HK-2 (cell line): ENCODE measurements around the gene NXN.
A peak's percentile ranks its signal among the peaks of the same experiment; 100 is the strongest.
"Not testable (repeated sequence)": the region's sequence is repeated elsewhere in the genome, so short reads cannot be mapped to it uniquely, and the experiment has no call there.

Experiments
- DNase-seq: peaks from one replicate; pipeline ENCODE4 v3.0.0-alpha.2; 2018; ENCODE audit not compliant: unreplicated experiment

Gene NXN

DNA sequence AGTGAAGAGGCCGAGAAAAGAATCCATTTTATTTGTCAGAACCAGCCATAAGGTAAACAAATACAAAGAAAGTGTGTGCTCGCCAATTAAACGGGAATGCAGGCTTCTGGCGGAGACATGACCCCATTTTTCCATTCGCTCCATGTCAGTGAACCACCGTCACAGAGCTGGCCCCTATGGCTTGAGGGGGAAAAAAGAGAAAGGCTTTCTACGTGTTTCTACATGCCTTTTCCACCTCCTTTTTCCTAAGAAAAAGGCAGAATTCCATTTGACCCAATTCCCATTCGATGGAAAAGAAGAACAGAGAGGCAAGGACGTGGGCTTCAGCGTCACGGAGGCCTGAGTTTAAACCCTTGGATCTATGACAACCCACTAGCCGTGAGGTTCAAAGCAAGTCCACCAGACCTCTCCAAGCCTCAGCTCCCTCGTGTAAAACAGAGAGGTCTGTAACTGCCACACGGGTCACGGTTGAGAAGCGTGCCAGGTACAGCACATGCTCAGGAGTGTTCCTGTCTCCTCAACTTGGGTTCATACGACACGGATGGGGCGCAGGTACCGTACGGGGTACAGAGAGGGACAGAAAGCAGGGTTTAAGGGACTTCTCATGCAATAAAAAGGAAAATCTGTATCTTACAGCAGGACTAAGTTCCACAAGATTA lies 91.9 kb downstream of the NXN start:
- DNase-seq, result no peak

DNA sequence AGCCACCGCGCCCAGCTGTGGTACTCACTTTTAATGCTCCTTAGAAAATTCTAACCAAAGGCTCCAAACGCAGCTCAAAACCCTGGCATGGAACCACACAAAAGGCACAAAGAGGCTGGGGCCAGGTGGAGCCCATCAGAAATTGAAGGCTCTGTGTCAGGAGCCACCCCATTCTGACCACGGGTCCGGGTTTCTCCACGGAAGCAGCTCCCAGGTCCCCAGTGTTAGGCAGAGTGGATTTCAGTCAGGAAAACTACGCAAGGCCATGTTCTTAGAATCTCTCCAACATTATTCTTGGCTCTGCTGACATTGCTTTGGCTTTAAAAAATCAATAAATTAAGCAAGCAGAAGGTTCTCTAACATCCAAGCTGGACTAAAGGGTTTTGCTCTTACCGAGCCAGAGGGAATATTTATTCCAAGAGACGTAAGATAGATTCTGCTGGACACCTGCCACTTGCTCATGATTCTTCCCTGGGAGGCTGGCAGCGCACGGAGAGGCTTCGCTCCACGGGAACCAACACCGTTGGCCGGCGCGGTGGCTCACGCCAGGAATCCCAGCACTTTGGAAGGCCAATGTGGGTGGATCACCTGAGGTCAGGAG lies 93.5 kb downstream of the NXN start:
- DNase-seq, result no peak

DNA sequence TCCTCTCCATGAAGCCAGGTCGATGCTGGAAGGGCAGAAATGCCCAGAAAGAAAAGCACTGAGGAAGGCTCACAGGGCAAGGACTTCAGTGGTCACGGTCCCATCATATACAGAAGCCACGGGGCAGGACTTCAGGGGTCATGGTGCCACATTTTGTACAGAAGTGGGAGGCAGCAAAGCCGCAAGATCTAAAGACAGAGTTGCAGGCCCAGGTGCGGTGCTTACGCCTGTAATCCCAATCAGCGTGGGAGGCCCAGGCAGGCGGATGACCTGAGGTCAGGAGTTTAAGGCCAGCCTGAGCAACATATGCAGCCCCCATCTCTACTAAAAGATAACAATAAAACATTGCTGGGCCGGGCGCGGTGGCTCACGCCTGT lies 96.0 kb downstream of the NXN start:
- DNase-seq, result no peak

DNA sequence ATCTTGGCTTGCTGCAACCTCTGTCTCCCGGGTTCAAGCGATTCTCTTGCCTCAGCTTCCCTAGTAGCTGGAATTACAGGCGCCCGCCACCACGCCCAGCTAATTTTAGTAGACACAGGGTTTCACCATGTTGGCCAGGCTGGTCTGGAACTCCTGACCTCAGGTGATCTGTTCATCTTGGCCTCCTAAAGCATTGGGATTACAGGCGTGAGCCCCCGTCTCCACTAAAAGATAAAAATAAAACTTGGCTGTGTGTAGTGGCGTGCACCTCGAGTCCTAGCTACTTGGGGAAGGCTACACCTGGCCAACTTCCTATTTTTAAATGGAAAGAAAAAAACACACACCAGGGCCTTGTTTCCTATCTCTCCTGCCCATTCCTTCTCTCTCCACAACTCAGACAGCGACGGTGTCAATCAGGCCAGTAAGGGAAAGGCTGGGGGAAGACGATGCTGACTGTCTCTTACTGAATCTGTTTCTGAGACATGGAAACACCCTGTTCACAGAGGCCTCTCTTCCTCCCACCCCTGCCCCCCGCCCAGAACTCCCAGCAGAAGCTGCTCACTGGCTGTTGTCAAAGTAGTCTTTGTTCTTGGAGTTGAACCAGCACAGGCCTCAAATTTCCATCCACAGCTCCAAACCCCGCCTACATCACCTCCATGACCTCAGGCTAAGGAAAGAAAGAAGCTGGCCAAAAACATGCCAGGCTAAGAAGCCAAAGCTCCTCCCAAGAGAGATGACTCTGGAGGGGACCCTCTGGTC lies 96.6 kb downstream of the NXN start:
- DNase-seq, result no peak

DNA sequence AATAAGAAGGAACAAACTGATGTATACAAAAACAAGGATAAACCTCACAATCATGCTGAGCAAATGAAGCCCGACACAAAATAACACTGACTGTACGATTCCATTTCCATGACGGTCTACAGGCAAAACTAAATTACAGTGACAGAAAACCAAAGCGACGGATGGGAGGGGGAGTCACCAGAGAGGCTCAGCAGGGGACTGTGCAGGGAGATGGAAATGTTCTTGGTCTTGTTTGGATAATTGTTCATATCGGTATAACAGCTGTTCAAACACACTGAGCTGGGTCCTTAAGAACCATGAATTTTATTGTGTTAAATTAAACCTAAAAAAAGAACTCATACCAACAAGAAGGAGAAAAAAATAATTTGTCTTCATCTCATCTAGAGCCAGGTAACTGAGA lies 97.8 kb downstream of the NXN start:
- no peak for DNase-seq

DNA sequence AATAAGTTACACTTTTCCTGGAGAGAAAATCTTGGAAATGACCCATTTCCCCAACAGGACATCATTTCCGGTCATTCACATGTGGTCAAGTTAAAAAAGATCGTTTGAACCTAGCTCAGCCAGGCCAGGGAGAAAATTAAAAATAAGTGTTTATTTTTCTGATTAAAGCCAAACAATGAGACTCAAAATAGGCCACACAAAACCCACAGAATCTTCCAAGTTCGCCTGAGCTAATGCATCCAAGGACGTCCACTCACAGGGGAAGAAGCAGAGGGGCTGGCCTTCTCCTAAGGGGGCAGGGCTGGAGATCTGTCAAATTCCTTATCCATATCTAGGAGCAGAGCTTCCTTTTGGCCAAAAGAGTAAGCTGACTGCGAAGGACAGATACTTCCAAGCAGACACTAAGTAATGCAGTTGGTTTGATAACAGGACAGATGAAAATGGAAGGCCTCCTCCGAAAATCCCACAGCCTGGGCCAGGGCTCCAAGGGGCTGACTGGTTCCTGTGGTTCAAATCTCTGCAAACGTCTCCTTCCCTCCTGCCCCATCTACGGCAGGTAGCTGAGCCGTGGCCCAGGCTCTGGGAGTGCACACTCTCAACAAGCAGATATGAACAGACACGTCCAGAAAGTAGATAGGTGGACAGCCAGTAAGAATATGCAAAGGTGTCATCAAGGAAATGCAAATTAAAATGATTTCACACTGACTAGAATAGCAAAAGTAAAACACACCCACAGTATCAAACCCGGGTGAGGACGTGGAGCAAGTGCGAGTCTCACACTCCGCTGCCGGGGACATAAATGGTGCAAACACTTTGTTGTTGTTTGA lies 98.9 kb downstream of the NXN start:
- DNase-seq, result no peak

DNA sequence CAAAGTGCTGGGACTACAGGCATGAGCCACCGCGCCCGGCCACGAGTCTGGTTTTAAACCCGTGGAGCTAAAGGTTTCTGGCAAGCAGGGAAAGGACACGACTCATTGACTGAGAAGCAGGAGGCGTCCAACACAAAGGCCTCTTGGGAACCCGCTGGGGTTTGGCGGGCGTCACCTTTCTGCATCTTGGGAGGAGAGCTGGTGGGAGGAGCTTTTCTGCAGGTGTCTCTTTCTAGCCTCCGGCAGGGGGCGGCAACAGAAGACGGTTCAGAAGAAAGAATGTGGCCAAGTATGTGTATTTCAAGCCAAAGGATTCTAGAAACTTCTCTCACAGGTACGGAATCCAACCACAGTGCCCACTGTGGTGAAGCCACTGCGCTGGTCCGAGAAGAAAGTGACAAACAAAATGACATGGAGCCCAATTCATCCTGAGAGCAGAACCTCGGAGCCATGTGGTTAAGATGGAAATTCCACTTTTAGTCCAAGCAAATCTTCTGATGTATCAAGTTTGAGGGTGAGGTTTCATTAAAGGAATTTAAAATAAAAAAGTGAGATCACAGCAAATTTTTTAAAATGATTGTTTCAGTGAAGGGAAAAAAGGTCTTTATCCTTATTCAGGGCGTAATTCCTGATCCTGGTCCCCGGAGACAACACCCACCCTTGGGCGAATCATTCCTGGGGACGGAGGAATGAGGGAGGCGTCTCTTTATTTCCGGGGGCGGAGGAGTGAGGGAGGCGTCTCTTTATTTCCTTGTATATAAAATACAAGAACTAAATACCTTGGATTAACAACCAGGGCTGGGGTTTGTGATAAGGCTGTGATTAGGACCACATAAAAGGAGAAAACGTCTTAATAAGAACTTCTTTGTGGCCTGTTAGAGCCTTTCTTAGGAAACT lies 99.8 kb downstream of the NXN start:
- DNase-seq, result peak; percentile 60

DNA sequence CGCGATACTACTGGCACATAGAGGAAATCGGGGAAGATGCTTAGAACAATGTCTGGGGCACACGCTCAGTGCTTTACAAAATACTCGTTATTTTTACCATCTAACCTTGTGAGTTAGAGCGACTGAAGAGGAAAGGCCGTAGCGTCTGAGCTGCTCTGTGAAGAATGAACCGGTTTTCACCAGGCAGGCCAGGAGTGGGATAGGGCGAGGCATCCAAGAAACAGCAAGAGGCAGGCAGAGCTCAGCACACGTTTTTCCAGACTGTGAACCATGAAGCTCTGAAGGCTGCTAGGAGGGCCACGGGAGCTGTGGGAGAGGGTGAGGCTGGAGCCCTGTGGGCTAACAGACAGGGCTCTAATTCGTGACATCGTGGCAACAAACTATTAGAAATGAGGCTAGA lies 101.9 kb downstream of the NXN start:
- DNase-seq, result no peak

DNA sequence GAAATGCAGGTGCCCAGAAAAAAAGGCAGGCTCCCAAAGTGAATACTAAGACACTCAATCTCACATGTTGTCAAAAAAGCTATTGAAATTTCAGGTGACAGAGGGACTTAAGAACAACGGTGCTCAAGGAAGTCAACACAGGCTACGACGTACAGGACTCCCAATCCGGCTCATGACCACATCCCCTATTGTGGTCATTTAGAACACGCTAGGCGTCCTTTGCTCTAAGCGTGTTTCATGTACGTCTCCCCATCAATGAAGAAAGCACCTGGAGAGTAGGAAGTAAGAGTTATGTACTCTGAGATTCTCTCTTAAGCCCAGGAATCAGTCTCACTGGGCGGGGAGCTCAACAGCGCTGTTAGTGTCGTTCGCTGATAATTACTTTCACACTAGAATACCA lies 103.3 kb downstream of the NXN start:
- DNase-seq, result no peak

DNA sequence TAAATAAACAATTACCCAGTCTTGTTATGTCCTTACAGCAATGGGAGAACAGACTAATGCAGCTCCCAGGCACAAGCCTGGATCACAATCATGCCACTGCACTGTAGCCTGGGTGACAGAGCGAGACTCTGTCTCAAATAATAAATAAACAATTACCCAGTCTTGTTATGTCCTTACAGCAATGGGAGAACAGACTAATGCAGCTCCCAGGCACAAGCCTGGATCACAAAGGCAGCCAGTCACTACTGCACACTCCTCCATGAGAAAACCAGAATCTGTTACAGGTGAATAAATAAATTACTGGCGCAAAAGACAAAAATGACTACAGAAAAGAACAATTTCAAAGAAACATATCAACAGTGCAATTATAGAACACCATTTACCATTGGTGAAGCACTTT lies 105.0 kb downstream of the NXN start:
- DNase-seq, result not testable (repeated sequence)

DNA sequence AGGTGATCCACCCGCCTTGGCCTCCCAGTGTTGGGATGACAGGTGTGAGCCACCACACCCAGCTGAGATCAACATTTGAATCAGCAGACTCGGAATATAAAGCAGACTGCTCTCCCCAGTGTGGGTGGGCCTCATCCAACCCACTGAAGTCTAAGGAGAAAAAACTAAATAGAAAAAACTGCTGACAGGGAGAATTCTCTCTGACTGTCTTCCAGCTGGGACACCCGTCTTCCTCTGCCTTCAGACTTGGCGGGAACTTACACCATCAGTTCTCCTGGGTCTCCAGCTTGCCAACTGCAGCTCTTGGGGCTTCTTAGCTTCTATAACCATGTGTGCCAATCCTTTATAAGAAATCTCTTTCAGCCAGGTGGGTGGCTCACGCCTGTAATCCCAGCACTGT lies 106.7 kb downstream of the NXN start:
- DNase-seq, result no peak

DNA sequence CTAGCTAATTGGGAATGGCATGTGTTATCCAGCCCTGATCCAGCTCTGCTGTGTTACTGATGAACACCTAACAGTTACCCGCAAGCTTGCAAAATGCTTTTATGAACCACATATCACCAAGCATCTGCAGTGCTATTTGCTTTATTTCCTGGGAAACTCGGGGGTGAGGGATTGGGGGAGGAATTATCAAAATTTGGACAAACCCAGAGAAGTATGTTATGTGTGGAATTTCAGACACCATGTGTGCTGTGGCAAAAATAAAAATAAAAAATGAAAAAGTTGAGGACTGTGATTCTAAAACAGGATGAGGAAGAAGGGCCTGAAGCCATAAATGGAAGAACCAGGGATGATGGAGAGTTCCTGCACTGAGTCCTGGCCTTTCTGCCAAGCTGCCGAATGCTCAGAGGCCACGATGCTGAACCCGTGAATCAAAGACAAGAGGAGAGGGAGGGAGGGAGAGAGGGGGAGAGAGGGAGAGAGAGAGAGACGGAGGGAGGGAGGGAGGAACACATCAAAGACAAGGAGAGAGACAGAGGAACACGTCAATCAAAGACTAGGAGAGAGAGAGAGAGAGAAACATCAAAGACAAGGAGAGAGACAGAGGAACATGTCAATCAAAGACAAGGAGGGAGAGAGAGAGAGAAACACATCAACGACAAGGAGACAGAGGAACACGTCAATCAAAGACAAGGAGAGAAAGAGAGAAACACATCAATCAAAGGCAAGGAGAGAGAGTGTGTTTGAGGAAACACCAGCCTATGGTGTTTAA lies 107.6 kb downstream of the NXN start:
- no peak for DNase-seq

DNA sequence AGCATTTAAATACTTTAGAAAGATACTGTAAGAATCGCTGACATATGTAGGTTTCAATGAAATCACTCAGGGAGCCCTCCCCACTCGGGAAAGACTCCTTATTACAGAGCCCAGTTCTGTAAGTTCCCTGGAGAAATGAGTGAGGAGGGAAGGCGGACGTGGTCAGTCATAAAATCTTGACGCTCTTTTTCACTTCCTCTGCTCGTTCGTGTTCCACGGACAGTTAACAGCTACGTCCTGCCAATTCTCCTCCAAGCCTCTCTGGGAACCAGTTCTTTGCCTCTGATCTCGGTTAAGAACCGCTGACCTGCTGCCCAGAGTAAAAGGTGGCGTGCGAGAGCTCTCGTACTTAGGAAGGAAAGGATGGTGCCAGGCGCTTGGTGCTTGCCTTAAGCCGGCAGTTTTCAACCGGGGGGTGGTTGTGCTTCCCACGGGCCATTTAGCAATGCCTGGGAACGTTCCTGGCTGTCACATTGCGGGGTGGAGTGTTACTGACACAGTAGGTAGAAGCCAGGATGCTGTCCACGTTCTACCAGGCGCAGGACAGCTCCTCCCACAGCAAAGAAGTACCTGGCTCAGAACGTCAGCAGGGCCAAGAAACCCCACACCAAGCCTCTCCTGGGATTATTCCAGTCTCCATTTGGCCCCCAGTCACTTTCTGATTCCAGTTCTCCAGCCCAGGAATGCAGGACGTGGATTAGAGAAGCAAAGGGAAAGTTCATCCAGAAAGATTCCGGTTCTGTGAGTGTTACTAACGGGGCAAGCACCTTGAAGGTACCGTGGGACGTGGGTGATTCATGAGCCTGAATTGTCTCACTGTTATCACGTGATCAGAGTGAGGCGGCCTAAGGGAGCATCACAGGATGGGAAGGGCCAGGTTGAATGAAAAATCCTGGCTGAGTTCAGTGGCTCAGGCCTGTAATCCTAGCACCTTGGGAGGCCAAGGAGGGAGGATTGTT lies 109.7 kb downstream of the NXN start:
- DNase-seq, result peak; percentile 74

DNA sequence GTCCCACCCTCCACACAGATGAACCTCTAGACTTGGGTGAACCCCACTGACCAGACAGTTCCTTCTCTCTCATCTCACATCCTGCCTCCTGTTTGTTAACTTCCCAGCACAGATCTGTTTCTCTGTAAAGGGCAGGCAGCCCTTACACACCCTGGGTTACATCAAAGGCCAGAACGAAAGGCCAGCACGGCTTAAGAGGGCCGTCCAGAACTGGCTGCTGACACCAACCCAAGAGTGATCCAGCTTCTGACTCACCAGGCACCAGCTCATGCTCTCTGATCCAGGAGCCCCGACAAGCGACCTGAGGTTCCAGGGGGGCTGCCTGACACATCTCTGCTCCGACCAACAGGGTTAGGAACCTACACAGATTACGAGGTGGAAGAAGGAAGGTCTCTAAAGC lies 110.5 kb downstream of the NXN start:
- no peak for DNase-seq

DNA sequence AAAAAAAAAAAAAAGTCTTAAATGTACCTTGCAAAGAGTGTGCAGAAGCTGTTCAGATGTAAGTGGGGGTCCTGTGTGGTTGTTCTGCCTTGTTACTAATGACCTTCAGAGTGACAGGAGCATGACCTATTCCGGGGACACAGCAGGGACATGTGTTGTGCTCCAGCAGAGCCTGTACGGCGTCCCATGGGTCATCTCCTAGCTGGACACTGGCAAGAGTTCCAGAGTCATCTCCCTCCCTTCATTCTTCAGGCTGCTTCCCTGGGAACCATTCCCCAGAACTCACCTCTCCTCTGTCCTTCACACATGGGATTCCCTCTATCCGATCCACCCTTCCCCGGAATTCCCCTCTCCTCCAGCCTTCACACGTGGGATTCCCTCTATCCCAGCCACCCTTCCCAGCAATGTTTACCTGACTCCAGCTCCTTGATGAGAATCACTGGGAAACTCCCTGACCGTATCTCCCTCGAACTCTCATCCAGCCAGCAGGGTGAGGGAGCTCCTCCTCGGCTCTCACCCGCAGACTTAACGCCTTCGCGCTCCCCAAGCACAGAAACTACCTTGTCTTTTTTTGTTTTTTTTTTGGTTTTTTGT lies 111.6 kb downstream of the NXN start:
- no peak for DNase-seq

DNA sequence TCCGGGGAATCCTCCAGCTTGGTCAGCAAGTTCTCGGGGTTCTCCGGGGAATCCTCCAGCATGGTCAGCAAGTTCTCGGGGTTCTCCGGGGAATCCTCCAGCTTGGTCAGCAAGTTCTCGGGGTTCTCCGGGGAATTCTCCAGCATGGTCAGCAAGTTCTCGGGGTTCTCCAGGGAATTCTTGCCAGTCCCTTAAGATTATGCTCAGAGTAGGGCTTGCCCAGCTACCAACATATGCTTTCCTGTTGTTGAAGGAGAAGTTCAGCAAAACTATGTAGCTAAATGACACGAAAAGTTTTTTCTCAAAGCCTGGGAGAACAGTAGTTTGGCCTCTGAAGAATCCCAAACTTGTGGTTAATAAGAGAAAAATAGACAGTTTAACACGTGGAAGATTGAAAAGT lies 112.3 kb downstream of the NXN start:
- DNase-seq, result not testable (repeated sequence)

DNA sequence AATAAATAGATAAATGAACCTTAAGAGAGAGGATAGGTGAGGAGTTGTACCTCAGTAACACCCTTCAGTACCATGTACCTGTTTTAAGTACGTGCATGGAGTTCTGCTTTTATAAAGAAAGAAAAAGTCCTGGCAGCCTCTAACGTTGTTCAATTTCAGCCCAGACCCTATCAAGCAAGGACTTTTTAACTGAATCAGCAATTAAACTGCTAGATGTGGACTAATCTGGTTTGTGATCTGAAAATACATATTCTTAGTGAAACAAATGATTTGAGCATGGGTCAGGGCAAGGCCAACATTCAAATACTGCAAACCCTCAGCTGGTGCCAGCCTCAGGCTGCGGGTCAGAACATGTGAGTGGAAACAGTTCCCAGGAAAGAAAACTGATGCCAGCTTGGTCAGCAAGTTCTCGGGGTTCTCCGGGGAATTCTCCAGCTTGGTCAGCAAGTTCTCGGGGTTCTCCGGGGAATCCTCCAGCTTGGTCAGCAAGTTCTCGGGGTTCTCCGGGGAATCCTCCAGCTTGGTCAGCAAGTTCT lies 112.9 kb downstream of the NXN start:
- no peak for DNase-seq

DNA sequence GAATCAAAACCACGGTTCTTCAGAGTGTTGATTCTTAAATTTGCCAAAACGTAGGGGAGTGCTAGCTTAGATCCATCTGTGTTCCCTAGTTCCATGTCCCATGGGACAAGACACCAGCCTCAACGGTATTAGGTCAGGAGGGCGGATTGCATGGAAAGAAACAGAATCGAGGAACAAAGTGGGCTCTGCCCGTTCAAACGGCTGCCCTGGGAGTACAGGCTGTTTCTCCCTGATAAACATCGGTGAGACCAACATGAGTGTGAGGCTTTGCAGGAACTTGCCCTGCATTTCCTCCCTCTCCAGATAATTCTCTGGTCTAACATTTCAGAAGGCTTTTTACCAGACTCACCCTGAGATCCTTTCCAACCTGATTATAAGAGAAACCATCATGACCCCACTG lies 115.3 kb downstream of the NXN start:
- no peak for DNase-seq

DNA sequence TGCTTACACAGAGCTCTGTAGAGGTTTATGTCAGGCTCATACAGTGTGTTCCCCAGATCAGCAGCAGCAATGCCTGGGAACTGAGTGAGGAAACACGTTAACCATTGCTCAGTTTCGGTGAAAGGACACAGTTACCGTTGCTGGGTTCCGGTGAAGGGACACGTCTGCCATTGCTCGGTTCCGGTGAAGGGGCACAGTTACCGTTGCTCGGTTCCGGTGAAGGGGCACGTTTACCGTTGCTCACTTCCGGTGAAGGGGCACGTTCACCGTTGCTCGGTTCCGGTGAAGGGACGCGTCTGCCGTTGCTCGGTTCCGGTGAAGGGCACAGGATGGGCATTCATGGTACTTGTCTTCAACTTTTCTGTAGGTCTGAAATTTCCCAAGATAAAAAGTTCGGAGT lies 115.7 kb downstream of the NXN start:
- no peak for DNase-seq
